HG02970 (cell line): ENCODE data around the gene PDE4D.

Experiments
- ATAC-seq: cut with Tn5 transposase; IDR thresholded peaks from one replicate; pipeline ENCODE4 v1.9.1; 2021; ENCODE audit warnings: mild to moderate bottlenecking, moderate library complexity, moderate number of reproducible peaks; ENCODE audit not compliant: unreplicated experiment, low FRiP score

The PDE4D gene

DNA sequence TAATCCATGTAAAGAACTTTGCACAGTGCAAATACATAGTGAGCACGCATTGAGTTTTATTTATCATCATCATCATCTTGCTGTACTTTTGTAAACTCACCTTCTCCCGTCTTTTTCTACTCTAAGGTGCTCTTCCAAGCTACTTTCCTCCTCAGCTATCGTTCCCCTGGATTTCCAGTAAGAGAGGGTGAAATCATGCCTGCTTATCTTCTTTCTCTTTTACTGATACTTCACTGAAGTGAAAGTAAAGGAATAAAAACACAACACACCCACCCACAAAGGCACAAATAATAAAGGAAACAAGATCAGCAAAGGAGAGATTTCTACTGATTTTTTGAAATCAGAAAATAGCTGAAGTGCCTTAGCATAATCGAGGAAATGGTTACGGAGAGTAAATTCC, 800.8 kb downstream of the PDE4D start:
- no peak for ATAC-seq

DNA sequence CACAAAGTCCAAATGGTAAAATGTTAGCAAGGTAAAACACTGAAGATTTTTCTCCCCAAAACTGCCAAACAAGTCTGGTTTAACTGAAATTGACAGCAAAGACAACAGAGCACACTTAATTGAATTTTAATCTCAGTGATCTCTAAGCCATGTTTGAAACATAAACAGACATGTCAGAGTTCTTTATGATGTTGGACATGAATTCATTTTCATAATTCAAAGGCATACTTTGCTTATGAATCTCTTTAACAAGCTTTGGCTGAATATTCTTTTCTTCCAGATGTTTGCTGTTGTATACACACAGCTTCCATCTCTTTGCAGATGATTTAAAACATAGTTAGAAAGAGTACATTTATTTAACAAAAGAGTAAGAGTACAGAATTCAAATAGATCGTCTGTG, 801.6 kb downstream of the PDE4D start:
- ATAC-seq: no peak

DNA sequence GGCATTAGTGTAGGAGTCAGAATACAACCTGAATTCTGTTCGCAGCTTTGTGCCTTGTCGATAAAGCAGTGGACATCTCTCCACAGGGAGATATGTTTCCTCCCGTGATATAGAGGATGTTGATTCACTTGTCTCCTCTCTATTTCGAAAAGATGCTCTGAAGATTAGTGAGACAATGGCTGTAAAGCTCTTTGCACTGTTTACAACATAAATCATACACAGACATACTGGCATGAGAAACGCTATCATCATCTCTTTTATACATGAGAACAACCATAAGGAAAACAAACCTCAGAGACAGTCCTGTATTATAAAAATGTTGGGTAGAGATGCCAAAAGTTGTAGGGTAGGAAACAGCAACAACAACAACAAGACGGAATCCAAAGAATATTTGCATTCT, 803.2 kb downstream of the PDE4D start:
- ATAC-seq: no peak

DNA sequence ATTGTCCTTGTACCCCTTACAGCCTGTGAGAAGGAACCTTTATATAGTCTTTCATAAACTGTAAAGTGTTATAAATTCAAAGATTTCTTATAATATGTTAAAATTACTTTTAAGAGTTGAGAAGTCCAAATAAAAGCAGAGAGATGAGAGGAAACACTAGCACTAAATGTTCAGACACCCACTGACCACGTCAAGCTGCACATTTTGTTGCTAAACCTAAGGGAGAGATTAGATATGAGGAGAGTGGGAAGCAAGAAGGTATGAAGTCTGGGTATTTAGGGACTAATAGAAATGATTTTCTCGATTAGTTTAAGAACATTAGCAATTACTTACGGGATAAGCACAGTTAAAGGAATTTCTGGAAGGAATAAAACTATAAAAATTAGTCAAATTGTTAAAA, 803.8 kb downstream of the PDE4D start:
- no peak for ATAC-seq

DNA sequence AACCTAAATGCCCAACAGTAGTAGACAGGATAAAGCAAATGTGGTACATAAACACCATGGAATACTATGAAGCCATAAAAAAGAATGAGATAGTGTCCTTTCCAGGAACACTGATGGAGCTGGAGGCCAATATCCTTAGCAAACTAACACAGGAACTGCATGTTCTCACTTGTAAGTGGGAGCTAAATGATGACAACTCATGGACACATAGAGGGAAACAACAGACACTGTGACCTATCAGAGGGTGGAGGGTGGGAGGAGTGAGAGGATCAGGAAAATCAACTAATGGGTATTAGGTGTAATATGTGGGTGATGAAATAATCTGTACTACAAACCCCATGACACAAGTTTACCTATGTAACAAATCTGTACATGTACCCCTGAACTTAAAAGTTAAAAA, 805.0 kb downstream of the PDE4D start:
- ATAC-seq: no peak

DNA sequence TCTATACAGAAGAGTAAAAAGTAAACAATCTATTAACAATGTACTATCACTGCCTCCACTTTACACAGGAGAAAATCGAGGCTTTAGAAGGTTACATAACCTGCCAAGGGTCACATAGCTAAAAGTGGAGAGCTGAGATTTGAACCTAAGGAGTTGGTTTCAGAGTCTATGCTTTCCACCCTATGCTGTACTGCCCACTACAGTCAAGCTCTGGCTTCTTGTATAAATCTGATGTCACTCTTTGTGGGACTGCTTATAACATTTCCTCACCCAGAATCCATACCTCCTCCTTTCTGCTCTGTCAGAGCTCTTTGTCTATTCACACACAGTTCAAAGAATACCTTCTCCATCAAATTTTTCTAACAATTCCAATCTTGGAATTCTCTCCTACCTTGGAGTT, 807.5 kb downstream of the PDE4D start:
- ATAC-seq: no peak

DNA sequence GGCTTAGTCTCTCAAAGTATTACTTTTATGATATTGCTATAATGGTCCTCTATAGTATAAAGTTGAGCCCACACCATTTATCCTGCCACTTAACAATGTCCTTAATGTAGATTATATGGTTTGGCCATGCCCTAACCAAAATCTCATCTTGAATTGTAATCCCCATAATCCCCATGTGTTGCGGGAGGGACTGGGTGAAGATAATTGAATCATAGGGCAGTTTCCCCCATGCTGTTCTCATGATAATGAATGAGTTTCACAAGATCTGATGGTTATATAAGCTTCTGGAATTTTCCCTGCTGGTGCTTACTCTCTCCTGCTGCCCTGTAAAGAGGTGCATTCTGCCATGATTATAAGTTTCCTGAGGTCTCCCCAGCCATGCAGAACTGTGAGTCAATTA, 811.8 kb downstream of the PDE4D start:
- ATAC-seq: no peak

DNA sequence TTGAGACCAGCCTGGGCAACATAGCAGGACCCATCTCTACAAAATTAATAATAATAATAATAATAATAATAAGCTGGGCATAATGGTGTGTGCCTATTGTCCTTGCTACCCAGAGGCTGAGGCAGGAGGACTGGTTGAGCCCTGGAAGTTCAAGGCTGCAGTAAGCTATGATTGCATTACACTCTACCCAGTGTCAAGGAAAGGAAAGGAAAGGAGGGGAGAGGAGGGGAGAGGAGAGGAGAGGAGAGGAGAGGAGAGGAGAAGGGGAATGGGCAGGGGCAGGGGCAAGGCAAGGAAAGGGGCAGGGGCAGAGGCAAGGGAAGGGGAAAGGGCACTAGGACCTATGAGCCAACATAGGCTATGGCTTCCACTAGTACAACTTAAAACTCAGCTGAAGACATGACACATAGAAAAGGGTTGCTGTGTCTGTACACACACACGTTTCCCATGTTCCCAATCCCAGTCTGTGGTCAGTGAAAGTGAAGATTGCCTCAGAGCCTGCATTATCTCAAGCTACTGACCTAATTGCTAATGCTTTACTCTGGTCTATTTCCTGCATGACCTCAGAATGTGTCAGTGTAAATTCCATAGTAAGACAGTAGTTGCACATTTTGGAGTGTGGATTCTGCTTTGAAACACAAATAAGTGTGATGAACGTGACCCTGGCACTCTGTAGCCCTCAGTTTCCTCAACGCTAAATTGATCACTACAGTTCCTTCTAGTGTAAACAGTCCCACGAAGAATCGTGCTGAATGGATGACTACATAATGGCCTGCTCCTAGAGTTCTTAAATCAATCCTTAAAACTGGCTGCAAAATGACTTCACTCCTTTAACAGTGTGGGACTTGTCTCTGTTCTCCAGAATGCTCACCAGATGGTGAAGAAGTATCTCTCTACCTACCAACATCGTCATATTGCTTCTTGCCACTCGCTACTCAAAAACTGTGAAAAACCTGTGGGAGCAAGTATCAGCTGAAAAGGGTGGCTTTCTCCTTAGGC, 813.6 kb downstream of the PDE4D start:
- no peak for ATAC-seq

DNA sequence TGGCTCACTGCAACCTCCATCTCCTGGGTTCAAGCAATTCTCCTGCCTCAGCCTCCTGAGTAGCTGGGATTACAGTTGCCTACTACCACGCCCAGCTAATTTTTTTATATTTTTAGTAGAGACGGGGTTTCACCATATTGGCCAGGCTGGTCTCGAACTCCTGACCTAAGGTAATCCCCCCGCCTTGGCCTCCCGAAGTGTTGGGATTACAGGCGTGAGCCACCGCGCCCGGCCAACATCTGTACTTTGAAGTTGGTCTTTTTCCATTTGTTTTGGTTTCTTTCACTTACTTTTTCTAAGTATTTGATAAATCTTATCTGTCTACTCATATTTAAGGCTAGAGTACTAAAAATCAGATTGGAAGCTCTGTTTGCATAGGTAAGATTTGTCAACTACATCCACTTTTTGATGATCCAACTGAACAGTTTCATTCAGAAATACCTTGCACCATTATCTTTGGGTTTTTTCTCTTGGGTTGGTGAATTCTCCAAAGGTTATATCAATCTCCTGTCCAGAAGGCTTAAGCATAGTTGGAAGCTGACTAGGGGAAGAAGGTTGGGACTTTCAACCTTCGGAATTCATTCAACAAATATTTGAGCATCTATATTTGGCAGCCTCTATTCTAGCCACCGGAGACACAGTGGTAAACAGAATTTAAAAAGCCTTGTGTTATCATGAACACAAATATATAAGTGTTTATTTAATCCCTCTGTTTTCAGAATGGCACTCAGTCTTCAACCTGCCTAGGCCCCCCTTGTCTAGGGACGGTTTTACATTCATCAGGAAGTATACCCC, 821.6 kb downstream of the PDE4D start:
- no peak for ATAC-seq

DNA sequence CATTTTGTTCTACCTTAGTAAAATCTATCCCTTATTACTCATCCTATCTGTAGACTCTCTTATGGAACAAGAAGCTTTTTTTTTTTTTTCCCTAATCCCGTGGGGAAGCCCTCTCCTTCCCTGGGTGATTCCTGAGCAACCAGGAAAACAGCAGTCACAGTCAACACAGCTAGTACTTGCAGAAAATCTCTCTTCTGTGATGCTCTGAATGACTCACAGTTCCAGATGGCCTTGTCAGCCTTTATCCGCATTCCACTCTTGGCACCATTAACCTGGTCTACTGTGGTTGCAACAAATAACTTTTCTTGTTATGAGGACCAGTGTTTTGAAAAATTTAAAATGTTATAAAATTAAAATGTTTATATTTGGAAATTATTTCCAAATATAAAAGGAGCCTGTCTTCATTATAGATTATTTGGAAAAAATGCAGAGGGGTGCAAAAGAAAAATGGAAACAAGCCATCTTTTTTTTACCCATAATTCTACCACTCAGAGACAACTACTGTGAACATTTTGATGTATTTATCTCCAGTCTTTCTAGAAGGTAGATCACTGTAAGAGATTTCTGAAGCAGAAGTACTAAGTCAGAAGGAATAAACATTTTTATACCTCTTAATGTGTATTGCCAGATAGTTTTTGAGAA, 824.0 kb downstream of the PDE4D start:
- ATAC-seq: no peak

DNA sequence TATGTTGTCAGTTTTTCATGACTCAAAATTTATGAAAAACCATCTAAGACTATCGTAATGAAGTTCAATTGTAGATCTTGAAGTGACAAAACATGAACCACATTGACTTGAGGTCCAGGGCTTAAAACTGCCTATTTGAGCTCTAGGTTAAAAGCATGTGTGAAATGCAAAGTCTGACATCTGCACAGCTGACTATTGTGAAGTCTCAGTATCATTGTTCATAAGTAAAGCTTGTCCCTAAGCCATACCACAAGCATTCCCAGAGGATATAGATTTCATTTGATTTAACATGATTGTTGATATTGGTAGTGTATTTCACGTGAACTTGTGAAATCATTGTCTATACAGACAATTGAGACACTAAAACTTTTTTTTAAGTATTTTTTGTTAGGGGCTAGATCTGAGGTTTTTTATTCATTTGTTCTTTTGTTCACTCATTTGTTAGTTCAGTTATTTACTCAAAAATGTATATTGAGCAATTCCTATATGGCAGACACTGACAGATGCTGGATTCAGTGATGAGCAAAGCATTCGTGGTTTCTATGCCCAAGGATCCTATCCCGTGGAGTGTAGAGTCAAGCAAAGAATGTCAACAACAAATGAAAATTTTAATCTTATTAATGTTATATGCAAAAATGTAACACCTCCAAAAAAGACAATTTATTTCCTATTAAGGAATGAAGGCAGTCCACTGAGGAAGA, 825.4 kb downstream of the PDE4D start:
- ATAC-seq: no peak

DNA sequence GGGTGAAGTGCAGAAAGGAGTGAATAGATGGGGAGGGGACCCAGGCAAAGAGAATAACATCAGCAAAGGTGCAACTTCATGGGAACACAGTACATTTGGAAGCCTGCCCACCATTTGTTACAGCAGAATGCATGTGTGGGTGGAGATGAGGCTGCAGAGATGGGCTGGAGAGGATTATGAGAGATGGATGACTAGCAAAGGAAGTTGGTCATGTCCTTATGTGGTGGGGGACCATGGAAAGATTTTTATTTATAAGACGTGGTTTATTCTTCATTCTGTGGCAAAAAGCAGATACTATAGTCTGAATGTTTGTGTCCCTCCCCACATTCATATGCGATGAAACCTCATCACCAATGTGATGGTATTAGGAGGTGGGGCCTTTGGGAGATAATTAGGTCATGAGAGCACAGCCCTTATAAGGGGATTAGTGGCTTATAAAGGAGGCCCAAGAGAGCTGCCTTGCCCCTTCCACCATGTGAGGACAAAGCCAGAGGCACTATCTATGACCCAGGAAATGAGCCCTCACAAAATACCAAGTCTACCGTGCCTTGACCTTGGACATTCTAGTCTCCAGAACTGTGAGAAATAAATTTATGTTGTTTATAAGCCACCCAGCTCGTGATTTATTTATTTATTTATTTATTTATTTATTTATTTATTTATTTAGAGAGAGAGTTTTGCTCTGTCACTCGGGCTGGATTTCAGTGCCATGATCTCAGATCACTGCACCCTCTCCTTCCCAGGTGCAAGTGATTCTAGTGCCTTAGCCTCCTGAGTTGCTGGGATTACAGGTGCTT, 827.0 kb downstream of the PDE4D start:
- ATAC-seq: no peak

DNA sequence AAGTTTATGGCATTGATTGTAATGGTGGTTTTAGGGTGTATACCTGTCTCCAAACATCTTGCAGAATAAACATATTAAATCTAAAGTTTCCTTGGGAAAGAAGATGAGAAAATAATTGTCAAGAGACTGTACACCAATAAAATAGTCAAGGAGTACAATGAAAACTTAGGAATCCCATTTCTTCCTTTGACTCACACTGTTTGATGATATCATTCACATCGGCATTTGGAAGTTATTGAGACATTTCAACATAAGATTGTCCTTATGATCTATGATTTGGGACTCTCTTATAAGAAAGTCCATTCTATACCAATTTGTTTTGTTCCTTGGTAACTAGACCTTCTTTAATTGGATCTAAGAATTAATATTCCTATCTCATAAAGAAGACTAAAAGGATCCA, 828.0 kb downstream of the PDE4D start:
- no peak for ATAC-seq

DNA sequence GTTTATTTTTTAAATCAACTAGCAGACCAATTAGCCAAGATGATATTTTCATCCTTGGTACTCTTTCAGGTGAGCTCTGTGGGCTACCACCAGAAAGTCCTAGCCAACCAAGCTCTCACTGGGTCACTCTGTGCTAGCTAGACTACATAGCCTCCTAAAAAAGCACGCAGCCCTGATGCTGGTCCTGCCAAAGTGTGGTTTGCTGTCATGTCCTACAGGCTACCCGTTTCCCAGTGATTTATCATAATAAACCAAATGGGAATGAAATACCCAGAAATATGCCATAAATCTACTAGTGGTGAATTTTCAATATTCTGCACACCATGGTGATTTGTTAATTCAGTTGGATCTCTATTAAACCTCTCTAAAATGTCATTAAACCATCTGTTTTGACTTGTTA, 829.2 kb downstream of the PDE4D start:
- no peak for ATAC-seq

DNA sequence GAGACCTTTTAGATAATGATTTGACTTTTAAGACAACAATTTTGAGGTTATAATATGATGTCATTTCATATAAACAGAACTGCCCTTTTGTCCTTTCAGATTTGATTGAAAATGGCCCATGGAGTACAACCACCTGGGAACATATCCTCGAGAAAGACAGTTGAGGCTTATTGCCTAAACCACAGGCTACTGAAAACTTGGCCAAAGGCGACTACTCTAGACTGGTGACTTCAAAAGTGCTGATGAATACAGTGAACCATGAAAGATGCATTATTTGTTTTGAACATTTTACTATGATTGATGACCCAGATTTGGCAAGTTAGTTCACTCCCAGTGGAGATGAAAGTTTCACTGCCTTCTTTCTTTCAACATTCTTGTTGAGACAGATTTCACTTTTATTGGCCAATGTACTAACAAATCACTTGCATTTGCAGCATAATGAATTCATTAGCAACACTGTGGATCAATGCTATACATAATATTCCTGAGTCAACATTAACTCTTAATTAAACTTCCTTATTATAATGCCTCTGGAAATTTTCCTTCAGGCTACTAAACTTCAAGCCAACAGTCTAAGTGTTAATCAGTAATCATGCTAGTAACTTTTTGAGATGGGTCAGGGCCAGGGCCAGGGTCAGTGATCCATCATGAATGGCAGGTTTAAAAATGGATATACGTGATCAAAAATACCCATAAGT, 830.4 kb downstream of the PDE4D start:
- no peak for ATAC-seq

DNA sequence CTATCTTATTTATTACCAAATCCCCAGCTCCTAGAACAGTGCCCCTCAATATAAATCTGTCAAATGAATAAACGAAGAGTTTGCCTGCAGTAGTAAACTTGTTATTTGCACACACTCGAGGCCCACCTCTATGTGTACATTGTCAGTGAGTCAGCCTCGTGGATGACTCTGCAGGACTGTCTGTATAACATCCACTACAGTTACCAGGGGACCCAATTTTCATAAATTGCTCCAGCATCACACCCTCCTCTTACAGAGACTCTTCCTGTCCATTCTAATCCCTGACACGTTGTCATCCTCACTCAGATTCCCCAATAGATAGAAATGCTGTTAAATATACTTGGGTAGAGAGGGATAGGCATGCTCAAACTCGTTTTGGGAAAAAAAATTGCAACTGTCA, 832.1 kb downstream of the PDE4D start:
- ATAC-seq: no peak

DNA sequence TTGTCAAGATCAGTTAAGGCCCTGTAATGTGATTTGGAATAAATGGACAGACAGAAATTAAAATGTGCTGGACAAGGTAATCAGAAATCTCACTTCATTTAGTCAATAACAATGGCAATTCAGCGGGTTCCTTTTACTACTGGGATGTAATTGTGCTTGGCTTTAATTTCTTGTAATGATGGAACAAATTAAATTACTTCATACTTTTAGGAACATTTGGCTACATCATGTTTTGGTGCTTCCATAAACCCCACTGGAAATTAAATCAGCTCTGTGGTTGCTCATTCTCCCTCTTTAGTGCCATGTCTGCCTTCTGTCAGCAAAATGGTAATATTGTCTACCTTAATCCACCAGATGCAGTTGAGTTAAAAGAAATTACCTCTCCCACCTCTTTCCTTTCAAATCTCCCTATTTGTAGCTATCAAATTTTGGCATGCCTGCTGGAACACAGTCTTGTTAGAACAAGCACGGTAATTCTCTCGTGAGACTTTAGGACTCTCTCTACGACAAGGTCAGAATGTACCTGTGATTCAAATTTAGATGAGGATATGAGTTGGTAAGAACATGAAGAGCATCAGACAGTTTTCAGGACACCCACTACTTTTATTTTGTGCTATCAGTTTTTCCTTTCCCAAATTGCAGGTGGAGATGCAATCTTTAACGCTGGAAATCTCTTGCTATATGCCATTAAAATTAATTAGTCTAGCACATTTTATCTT, 834.4 kb downstream of the PDE4D start:
- ATAC-seq: no peak

DNA sequence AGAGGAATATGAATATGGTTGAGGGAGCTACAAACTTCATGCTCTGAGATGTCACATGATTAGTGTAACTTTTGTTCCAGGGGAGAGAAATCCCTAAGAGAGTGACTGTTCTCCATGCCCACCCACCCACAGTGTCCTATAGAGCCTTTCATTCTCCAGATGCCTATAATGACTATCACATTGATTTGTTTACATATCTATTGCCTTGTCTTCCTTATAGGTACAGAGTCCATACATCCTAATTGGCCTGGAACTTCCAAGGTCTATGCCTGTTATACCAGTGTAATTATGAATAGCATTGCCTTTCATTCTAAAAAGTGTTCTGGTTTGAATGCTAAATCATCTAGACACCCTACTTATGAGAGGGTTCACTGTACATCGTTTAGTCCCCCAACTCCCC, 835.3 kb downstream of the PDE4D start:
- no peak for ATAC-seq
